Liver (tissue), 9 donors: Measurements from ENCODE around the gene SIGLEC7. TPM values are rescaled to one million over a fixed set of nuclear protein-coding genes. Genes with fewer than 3 reads are reported as not detected.
A peak's percentile ranks its signal among the peaks of the same experiment; 100 is the strongest.

Experiments
- DNase-seq: peaks from one replicate; pipeline ENCODE4 v3.0.0-alpha.2; 2017; ENCODE audit warnings: low spot score
- H3K27ac ChIP-seq, 2 donors: one replicate each; pipeline ENCODE4 v1.7.0; 2013; ENCODE audit warnings: inconsistent platforms in 2 of 2, low read length in 2 of 2, control low read depth in 1 of 2, low read depth in 1 of 2, mild to moderate bottlenecking in 1 of 2
- H3K27me3 ChIP-seq, 4 donors: one replicate each; pipeline versions ENCODE4 v1.6.1 to v1.7.0; 2013; ENCODE audit warnings: low read length in 3 of 4, inconsistent platforms in 1 of 4, mild to moderate bottlenecking in 1 of 4, moderate library complexity in 1 of 4; ENCODE audit not compliant: control insufficient read depth in 4 of 4, insufficient read depth in 4 of 4
- H3K36me3 ChIP-seq, 4 donors: one replicate each; pipeline versions ENCODE4 v1.6.1 to v1.7.0; 2013; ENCODE audit warnings: low read length in 3 of 4, mild to moderate bottlenecking in 3 of 4, low read depth in 1 of 4, moderate library complexity in 1 of 4; ENCODE audit not compliant: control insufficient read depth in 4 of 4, insufficient read depth in 3 of 4
- H3K4me1 ChIP-seq, 4 donors: one replicate each; pipeline versions ENCODE4 v1.6.1 to v1.7.0; 2013; ENCODE audit warnings: low read length in 3 of 4, mild to moderate bottlenecking in 3 of 4, moderate library complexity in 1 of 4; ENCODE audit not compliant: control insufficient read depth in 4 of 4, insufficient read depth in 4 of 4
- H3K4me3 ChIP-seq, 3 donors: one replicate each; pipeline versions ENCODE4 v1.6.1 to v1.7.0; 2013; ENCODE audit warnings: low read length in 3 of 3, control low read depth in 1 of 3, low read depth in 1 of 3, mild to moderate bottlenecking in 1 of 3
- H3K9ac ChIP-seq, 2 donors: one replicate each; pipeline ENCODE4 v1.7.0; 2013; ENCODE audit warnings: low read length in 2 of 2, mild to moderate bottlenecking in 2 of 2, moderate library complexity in 2 of 2, control low read depth in 1 of 2, low read depth in 1 of 2
- H3K9me3 ChIP-seq, 4 donors: one replicate each; pipeline versions ENCODE4 v1.6.1 to v1.7.0; 2013; ENCODE audit warnings: low read length in 3 of 4; ENCODE audit not compliant: control insufficient read depth in 4 of 4
- ATF3 ChIP-seq: IDR thresholded peaks from 2 replicates; pipeline ENCODE4 v1.6.1; 2016; ENCODE audit warnings: antibody characterized with exemption
- CTCF ChIP-seq: fragments of 150-350 bp; IDR thresholded peaks from 2 replicates; pipeline ENCODE4 v1.5.1; 2017; ENCODE audit warnings: improper control_type of control experiment, low read depth, low read length; ENCODE audit not compliant: missing input control
- EGR1 ChIP-seq, 2 donors: IDR thresholded peaks; 2 replicates each; pipeline ENCODE4 v1.6.1; 2016 to 2018; ENCODE audit warnings: antibody characterized with exemption in 2 of 2, low read depth in 2 of 2
- FOXA1 ChIP-seq: IDR thresholded peaks from 2 replicates; pipeline ENCODE4 v1.6.1; 2016; ENCODE audit warnings: antibody characterized with exemption
- FOXA2 ChIP-seq: IDR thresholded peaks from 2 replicates; pipeline ENCODE4 v1.6.1; 2016; ENCODE audit warnings: antibody characterized with exemption
- GABPA ChIP-seq, 2 donors: IDR thresholded peaks in 1 of 2; conservative IDR thresholded peaks in 1 of 2; 2 replicates each; pipeline ENCODE4 v1.6.1; 2016; ENCODE audit warnings: antibody characterized with exemption in 2 of 2, mild to moderate bottlenecking in 1 of 2, moderate library complexity in 1 of 2
- HNF4A ChIP-seq, 2 donors: conservative IDR thresholded peaks; 2 replicates each; pipeline ENCODE4 v1.6.1; 2016; ENCODE audit warnings: antibody characterized with exemption in 2 of 2, mild to moderate bottlenecking in 2 of 2
- HNF4G ChIP-seq: IDR thresholded peaks from 2 replicates; pipeline ENCODE4 v1.6.1; 2016; ENCODE audit warnings: antibody characterized with exemption
- JUND ChIP-seq, 2 donors: IDR thresholded peaks; 2 replicates each; pipeline ENCODE4 v1.6.1; 2016; ENCODE audit warnings: antibody characterized with exemption in 2 of 2
- MAX ChIP-seq: IDR thresholded peaks from 2 replicates; pipeline ENCODE4 v1.6.1; 2016; ENCODE audit warnings: antibody characterized with exemption
- NR2F2 ChIP-seq: IDR thresholded peaks from 2 replicates; pipeline ENCODE4 v1.6.1; 2016; ENCODE audit warnings: antibody characterized with exemption
- RAD21 ChIP-seq, 2 donors: IDR thresholded peaks; 2 replicates each; pipeline ENCODE4 v1.6.1; 2016; ENCODE audit warnings: antibody characterized with exemption in 2 of 2, mild to moderate bottlenecking in 2 of 2
- REST ChIP-seq: IDR thresholded peaks from 2 replicates; pipeline ENCODE4 v1.6.1; 2016; ENCODE audit warnings: antibody characterized with exemption, mild to moderate bottlenecking
- RXRA ChIP-seq, 2 donors: IDR thresholded peaks; 2 replicates each; pipeline ENCODE4 v1.6.1; 2017 to 2018; ENCODE audit warnings: antibody characterized with exemption in 2 of 2, mild to moderate bottlenecking in 1 of 2
- SP1 ChIP-seq: IDR thresholded peaks from 2 replicates; pipeline ENCODE4 v1.6.1; 2018; ENCODE audit warnings: antibody characterized with exemption, mild to moderate bottlenecking
- TAF1 ChIP-seq: conservative IDR thresholded peaks from 2 replicates; pipeline ENCODE4 v1.6.1; 2016; ENCODE audit warnings: antibody characterized with exemption, mild to moderate bottlenecking
- YY1 ChIP-seq: IDR thresholded peaks from 2 replicates; pipeline ENCODE4 v1.6.1; 2016; ENCODE audit warnings: antibody characterized with exemption, mild to moderate bottlenecking
- ZBTB33 ChIP-seq: IDR thresholded peaks from 2 replicates; pipeline ENCODE4 v1.6.1; 2016; ENCODE audit warnings: antibody characterized with exemption
- WGBS: extraction: QIAGEN DNeasy Blood & Tissue Kit; methylation state at CpG from one replicate; pipeline ENCODE4 v1.1.7; 2013; 5-methylcytosine and 5-hydroxymethylcytosine counted together
- polyA plus RNA-seq, 2 donors: library from polyadenylated mRNA; stranded (reverse) in 1 of 2; unstranded in 1 of 2; fragments of 200-250 nt in 1 of 2; fragments of >200 nt in 1 of 2; fragmentation: Nextera tagmentation in 1 of 2; extraction: Ambion mirVana in 1 of 2; gene quantifications; one replicate each; pipeline versions ENCODE4 v1.2.1 to v1.2.3, GENCODE V29; 2013 to 2015
- total RNA-seq, 2 donors: library from RNA; depleted of rRNA; stranded (reverse); fragments of >200 nt; gene quantifications; one replicate each; pipeline ENCODE4 v1.2.3, GENCODE V29; 2014
- donor health status: healthy.
- donor health status: healthy.
- donor health status: healthy.
- donor health status: healthy.
- donor health status: healthy.

SIGLEC7 gene
- total and polyA plus RNA-seq, 4 donors, result 2.7 to 4.8 (median 3.9) TPM

GRCh38 chr19:51108805-51109146, 33.3 kb upstream of the SIGLEC7 start:
- peaks cover 6 to 18% (median 15%) of the 10 kb centered on the region in 4 donors for H3K4me1 ChIP-seq
- H3K4me3 ChIP-seq, result peak overlapping the region; percentile 53 to 95 (median 64)
- H3K9ac ChIP-seq, result no peak overlapping the region
- TF ChIP-seq RAD21 (IDR thresholded peaks at IDR 0.05) (no peak), CTCF (peak; percentile 15), ZBTB33 (no peak), FOXA2 (no peak)
- no peaks in the 10 kb centered on the region for H3K27me3 ChIP-seq
- H3K9me3 ChIP-seq, result no peaks in the 10 kb centered on the region
- H3K27ac ChIP-seq, result peak overlapping the region in 1 of 2 donors; percentile 25
- no peak for DNase-seq
- WGBS, result 4% methylated on average over 15 of the region's 15 CpGs
- peaks cover 2 to 5% (median 4%) of the 10 kb centered on the region in 4 donors for H3K36me3 ChIP-seq

- Histone ChIP-seq H3K9me3 (no peaks in the 10 kb centered on the region), H3K4me3 (no peak overlapping the region), H3K27ac (no peak overlapping the region), H3K27me3 (no peaks in the 10 kb centered on the region), H3K4me1 (peaks cover 6 to 18% (median 15%) of the 10 kb centered on the region in 4 donors), H3K9ac (no peak overlapping the region), H3K36me3 (no peaks in the 10 kb centered on the region)
- DNase-seq, result no peak
- 65% methylated on average over 1 of the region's 1 CpG for WGBS
- TF ChIP-seq FOXA1 (no peak), RAD21 (IDR thresholded peaks at IDR 0.05) (no peak), REST (no peak), YY1 (no peak), EGR1 (IDR thresholded peaks at IDR 0.05; ENCODE audit: low read depth in 2 of 2) (no peak), ZBTB33 (no peak), CTCF (no peak), TAF1 (no peak), FOXA2 (no peak), HNF4A (conservative IDR thresholded peaks at IDR 0.05) (no peak), JUND (IDR thresholded peaks at IDR 0.05) (no peak), RXRA (IDR thresholded peaks at IDR 0.05) (no peak), ATF3 (no peak), GABPA (IDR thresholded peaks at IDR 0.05 in 1 of 2, conservative IDR thresholded peaks at IDR 0.05 in 1 of 2) (no peak), HNF4G (no peak), NR2F2 (no peak), SP1 (no peak), MAX (no peak)
These were observed 31.5 kb upstream of the SIGLEC7 start for GRCh38 chr19:51110666-51110971.
